Astrocyte of the cerebellum (primary cell): ENCODE results near the gene CHRNA4.
"Not testable (repeated sequence)": the region's sequence is repeated elsewhere in the genome, so short reads cannot be mapped to it uniquely, and the experiment has no call there.

Source experiments
- DNase-seq: peaks from one replicate; pipeline ENCODE4 v3.0.0-alpha.2; 2011; ENCODE audit warnings: low read depth
- H3K4me3 ChIP-seq: 2 replicates; pipeline ENCODE4 v1.5.1; 2011; ENCODE audit warnings: mild to moderate bottlenecking, low read depth, low read length, moderate library complexity
- in situ Hi-C: cut with HindIII; loops from 2 replicates; pipeline ENCODE4 v1.10.0; 2017; ENCODE audit warnings: low sequenced_read_pairs
- TF ChIP-seq, protein P1 (sequence below): IDR thresholded peaks from 2 replicates; pipeline ENCODE4 v1.5.1; 2012; ENCODE audit warnings: low read length, low read depth, moderate library complexity, mild to moderate bottlenecking; ENCODE audit errors: missing control alignments

The CHRNA4 gene

DNA sequence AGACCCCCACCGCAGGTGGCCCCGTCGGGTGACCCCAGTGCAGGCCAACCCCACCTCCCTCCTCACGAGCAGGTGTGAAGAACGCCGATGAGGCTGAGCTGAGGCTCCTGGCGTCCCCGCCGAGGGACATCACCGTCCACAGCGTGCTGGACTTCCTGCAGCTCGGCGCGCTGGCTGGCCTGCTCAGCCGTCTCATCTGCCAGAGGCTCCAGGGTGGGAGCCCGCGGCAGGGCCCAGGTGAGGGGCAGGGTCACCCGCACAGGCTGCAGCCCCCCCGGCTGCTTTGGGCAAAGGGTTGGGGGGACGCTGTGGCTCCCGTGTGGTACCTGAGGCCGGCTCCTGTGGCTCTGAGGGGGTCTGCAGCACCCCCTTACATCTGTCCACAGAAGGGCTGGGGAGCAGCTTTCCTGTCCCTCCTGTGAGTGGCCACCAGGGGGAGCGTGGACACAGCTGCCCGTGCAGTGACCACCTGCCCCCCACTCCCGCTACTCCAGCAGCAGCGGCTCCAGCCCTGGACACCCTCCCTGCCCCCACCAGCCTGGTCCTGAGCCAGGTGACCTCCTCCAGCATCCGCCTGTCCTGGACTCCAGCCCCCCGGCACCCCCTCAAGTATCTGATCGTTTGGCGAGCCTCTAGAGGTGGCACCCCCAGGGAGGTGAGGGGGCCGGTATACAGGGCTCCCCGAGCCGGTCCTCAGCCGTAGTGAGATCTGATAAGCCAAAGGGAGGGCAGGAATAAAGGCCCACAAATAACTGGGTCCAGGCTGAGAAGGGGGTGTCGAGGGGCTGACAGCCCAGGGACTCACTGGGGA, 51.7 kb downstream of the CHRNA4 start:
- peak; percentile 4 for DNase-seq
- TF ChIP-seq, protein P1, sequence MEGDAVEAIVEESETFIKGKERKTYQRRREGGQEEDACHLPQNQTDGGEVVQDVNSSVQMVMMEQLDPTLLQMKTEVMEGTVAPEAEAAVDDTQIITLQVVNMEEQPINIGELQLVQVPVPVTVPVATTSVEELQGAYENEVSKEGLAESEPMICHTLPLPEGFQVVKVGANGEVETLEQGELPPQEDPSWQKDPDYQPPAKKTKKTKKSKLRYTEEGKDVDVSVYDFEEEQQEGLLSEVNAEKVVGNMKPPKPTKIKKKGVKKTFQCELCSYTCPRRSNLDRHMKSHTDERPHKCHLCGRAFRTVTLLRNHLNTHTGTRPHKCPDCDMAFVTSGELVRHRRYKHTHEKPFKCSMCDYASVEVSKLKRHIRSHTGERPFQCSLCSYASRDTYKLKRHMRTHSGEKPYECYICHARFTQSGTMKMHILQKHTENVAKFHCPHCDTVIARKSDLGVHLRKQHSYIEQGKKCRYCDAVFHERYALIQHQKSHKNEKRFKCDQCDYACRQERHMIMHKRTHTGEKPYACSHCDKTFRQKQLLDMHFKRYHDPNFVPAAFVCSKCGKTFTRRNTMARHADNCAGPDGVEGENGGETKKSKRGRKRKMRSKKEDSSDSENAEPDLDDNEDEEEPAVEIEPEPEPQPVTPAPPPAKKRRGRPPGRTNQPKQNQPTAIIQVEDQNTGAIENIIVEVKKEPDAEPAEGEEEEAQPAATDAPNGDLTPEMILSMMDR = peak; percentile 81

DNA sequence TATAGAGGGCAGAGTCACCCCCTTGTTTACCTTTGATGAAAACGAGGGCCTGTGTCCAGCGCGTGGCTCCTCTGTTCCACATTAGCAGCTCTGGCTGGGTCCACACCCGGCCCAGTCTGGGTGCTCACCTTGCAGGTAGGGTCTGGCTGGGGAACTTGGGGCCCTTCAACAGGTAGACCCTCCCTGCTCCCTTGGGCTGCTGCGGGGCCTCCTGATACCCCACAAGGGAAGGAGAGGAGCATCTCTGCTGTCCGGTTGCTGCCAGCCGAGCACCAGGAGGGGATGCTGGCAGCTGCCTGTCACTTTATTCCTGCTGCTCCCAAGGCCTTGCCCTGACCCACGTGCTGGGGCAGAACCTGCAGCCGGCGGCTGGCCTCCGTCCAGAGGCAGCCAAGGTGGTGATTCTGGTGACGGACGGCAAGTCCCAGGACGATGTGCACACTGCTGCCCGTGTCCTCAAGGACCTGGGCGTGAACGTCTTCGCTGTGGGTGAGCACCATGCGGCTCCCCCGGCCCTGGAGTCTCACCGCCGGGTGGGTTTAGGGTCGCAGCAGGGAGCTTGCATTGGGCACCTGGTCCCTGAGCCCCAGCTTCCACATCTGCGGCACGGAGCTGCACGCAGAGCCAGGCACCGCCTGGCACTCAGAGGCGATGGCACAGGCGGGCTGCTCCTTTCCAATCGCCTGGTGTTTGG, 52.8 kb downstream of the CHRNA4 start:
- no peak overlapping the region for H3K4me3 ChIP-seq
- DNase-seq = no peak
- TF ChIP-seq, protein P1 = no peak
- in situ Hi-C loops = no loop called here

More for the DNA sequence above, 51.7 kb downstream of the CHRNA4 start:
- H3K4me3 ChIP-seq = no peak overlapping the region
- in situ Hi-C loops = no loop called here

DNA sequence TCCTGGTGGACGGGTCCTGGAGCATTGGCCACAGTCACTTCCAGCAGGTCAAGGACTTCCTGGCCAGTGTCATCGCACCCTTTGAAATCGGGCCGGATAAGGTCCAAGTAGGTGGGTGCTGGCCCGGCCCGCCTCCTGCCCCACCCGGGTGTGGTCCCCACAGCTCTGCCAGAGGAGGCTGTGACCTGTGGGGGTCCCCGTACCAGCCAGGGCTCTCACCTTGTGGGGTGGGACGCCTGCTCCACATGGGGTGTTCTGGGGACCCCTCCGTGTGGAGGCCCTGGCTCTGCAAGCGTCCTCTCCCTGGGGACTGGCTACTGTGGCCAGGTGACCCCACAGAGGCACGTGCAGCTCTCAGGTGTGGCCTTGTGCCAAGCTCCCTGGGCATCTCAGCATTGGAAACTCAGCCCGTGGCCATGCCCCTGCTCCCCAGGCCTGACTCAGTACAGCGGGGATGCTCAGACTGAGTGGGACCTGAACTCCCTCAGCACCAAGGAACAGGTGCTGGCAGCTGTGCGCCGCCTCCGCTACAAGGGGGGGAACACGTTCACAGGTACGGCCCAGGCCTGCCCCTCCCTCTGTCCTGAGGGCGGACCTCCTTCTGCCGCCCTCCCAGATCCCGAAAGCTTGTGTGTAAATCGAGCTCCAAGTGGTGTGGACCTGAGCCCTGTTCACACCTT, 53.5 kb downstream of the CHRNA4 start:
- no peak overlapping the region for H3K4me3 ChIP-seq
- DNase-seq = no peak
- TF ChIP-seq, protein P1 = no peak
- in situ Hi-C loops = no loop called here

DNA sequence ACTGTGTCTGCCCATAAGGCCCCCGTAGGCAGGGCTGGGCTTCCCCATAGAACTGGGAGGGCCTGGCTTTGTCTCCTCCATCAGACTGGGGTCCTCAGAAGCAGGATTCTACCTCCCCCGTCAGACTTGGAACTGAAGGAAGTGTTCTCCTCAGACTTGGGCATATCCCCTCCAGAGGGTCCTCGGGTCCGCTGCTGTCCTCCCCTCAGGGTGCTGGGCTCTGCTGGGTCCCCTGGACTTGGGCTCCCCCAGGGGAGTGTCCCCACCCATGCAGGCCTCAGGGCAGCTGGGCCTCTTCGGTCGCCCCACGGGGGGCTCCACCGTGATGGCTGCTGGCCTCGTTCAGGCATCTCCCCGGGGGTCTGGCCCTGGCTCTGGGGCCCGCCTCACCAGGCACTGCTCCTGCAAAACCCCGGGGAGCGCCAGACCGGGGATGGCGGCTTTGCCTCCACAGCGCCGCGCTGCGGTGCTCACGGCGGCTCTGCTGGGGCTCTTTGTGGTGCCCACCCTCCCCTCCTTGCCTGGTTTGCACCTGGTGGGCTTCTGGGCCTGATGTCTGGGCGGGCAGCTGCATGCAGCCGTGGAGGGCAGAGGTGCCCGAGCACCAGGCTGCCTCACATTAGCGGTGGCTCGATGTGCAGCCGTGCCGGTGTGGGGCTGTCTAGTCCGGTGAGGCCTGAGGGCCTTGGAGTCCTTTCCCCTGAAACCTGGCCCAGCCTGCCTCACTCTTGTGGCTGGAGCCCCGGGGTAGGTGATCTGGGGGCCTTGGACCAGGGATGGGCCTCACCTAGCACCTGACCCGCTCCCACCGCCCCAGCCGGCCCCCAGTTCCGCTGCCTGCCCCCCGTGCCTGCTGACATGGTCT, 54.2 kb downstream of the CHRNA4 start:
- in situ Hi-C loops = no loop called here
- TF ChIP-seq, protein P1 = no peak

DNA sequence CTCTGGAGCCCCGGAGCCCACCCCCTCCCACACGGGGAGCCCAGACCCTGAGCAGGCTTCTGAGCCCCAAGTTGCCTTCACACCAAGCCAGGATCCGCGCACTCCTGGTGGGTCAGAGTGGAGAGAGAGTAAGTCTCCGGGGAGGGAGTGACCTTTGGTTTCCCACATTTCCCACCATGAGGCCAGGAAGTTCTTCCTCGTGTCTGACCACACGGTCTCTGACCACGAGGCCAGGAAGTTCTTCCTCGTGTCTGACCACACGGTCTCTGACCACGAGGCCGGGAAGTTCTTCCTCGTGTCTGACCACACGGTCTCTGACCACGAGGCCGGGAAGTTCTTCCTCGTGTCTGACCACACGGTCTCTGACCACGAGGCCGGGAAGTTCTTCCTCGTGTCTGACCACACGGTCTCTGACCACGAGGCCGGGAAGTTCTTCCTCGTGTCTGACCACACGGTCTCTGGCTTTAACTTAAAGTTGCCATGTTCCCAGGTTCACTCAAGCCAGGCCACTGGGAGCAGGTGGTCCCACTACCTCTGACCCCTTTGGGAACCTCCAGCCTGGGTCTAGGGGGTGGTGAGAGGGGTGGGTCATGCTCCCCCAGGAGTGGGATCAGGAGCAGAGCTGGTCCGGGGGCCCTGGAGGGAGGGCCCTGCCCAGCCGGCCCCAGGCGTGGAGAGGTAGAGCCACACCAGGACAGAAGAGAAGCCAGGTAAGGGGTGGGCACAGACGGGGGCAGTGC, 55.0 kb downstream of the CHRNA4 start:
- in situ Hi-C loops, DNase-seq, H3K4me3 ChIP-seq: not testable (repeated sequence)

More for the DNA sequence above, 54.2 kb downstream of the CHRNA4 start:
- H3K4me3 ChIP-seq = no peak overlapping the region
- no peak for DNase-seq

DNA sequence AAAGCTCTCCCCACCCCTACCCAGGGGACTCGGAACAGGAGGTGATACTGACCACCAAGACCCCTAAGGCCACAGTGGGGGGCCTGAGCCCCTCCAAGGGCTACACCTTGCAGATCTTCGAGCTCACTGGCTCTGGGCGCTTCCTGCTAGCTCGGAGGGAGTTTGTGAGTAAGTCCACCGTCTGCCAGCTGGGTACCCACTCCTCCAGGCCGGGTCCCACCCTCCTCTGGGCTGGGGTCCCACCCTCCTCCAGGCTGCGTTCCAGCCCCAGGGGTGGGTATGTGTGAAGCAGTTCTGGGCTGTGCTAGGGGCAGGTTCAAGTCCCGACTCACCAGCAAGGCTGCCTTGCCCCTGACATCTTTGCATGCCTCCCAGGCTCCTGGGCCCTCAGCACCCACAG, 55.8 kb downstream of the CHRNA4 start:
- no peak overlapping the region for H3K4me3 ChIP-seq
- no peak for DNase-seq
- in situ Hi-C loops = no loop called here
- TF ChIP-seq, protein P1 = no peak
